HEK293 (cell line): ENCODE measurements around the gene TCF7.

Experiments used
- IKZF3 ChIP-seq: fragments of 450-650 bp; IDR thresholded peaks from 2 replicates; pipeline ENCODE4 v1.5.0; 2018; ENCODE audit warnings: missing biosample characterization, mild to moderate bottlenecking, missing genetic modification characterization, moderate library complexity
- KLF16 ChIP-seq: fragments of 450-650 bp; formaldehyde crosslinking; IDR thresholded peaks from 2 replicates; pipeline ENCODE4 v1.5.1; 2017; ENCODE audit warnings: missing biosample characterization, missing genetic modification characterization
- ZNF10 ChIP-seq: fragments of 450-650 bp; formaldehyde crosslinking; IDR thresholded peaks from 2 replicates; pipeline ENCODE4 v1.5.1; 2017; ENCODE audit warnings: missing biosample characterization, missing genetic modification characterization
- ZNF677 ChIP-seq: fragments of 450-650 bp; IDR thresholded peaks from 2 replicates; pipeline ENCODE4 v1.5.0; 2018; ENCODE audit warnings: missing biosample characterization, mild to moderate bottlenecking, missing genetic modification characterization, moderate library complexity
- TF ChIP-seq, protein P1 (sequence below): fragments of 450-650 bp; formaldehyde crosslinking; IDR thresholded peaks from 2 replicates; pipeline ENCODE4 v1.5.1; 2016; ENCODE audit warnings: missing biosample characterization, missing genetic modification characterization
- TF ChIP-seq, protein P2 (sequence below): fragments of 450-650 bp; formaldehyde crosslinking; IDR thresholded peaks from 2 replicates; pipeline ENCODE4 v1.5.1; 2016; ENCODE audit warnings: missing biosample characterization, missing genetic modification characterization

DNA sequence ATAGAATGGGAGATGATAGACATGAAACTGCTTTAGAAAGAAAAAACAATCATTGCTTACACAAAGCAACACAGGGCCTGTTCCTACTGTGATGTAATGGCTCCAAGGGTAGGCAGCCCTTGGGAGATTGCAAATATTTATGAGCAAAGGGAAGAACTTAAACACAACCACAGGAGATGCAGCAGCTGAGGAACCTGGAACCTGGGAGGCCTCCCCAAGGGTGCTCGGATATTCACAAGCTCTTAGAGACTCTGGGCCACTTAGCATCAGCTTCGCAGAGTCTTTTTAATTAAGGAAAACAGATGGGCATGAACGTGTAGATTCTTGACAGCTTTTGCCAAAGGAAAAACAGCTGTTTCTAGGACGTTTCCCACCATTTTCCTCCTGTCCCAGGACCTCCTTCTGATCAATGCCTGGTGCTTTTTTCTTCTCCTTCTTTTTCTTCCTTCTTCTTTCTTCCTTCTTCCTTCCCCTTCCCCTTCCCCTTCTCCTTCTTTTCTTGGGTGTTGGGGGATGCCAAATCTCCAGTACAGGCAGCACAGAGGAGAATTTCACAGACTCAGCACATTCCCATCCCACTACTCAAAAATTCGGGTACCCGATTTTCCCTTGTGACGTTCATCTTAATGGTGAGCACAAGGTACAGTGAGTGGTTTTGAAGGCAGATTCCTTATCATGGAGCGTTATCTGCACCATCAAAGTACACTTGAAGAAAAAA is 28.1 kb upstream of the TCF7 start:
- TF ChIP-seq, protein P1, sequence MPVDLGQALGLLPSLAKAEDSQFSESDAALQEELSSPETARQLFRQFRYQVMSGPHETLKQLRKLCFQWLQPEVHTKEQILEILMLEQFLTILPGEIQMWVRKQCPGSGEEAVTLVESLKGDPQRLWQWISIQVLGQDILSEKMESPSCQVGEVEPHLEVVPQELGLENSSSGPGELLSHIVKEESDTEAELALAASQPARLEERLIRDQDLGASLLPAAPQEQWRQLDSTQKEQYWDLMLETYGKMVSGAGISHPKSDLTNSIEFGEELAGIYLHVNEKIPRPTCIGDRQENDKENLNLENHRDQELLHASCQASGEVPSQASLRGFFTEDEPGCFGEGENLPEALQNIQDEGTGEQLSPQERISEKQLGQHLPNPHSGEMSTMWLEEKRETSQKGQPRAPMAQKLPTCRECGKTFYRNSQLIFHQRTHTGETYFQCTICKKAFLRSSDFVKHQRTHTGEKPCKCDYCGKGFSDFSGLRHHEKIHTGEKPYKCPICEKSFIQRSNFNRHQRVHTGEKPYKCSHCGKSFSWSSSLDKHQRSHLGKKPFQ (tag by site-specific recombination), result no peak
- TF ChIP-seq ZNF10 (tag by site-specific recombination) (no peak), KLF16 (tag by site-specific recombination) (no peak), ZNF677 (no peak), IKZF3 (no peak)
- TF ChIP-seq, protein P2, sequence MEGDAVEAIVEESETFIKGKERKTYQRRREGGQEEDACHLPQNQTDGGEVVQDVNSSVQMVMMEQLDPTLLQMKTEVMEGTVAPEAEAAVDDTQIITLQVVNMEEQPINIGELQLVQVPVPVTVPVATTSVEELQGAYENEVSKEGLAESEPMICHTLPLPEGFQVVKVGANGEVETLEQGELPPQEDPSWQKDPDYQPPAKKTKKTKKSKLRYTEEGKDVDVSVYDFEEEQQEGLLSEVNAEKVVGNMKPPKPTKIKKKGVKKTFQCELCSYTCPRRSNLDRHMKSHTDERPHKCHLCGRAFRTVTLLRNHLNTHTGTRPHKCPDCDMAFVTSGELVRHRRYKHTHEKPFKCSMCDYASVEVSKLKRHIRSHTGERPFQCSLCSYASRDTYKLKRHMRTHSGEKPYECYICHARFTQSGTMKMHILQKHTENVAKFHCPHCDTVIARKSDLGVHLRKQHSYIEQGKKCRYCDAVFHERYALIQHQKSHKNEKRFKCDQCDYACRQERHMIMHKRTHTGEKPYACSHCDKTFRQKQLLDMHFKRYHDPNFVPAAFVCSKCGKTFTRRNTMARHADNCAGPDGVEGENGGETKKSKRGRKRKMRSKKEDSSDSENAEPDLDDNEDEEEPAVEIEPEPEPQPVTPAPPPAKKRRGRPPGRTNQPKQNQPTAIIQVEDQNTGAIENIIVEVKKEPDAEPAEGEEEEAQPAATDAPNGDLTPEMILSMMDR (tag by site-specific recombination), result no peak
